ENCODE results near the gene SCG2. TPM values are rescaled to one million over a fixed set of nuclear protein-coding genes. Genes with fewer than 3 reads are reported as not detected.

Gene SCG2
- total and polyA plus RNA-seq, 2 of the 4 experiments (the other 2 are of a cell fraction), result 0.36 to 0.46 TPM

GRCh38 chr2:223594831-223595230, 7.3 kb downstream of the SCG2 start:
- Histone ChIP-seq H3K9ac (ENCODE audit: low read depth, low read length) (no peak overlapping the region), H2AK5ac (ENCODE audit: low read depth, low read length) (no peak overlapping the region), H4K20me1 (ENCODE audit: insufficient read depth, low read length) (no peaks in the 10 kb centered on the region), H3K9me3 (ENCODE audit: control insufficient read depth, insufficient read depth, low read length) (no peaks in the 10 kb centered on the region), H2AFZ (replicated peaks; ENCODE audit: low read length, poor library complexity) (no peak overlapping the region), H3K4me2 (ENCODE audit: low read depth, low read length) (no peak overlapping the region), H3K23ac (ENCODE audit: low read depth, low read length) (no peak overlapping the region), H3K4me1 (ENCODE audit: control insufficient read depth, insufficient read depth, low read length) (peaks cover 12% of the 10 kb centered on the region), H2AK9ac (replicated peaks; ENCODE audit: low read depth, low read length, poor library complexity) (no peak overlapping the region), H2BK15ac (ENCODE audit: low read depth, low read length) (no peak overlapping the region; the same call in 2 of the 3 replicates), H3K56ac (ENCODE audit: extremely low read depth, insufficient read depth, low read length) (no peak overlapping the region), H2BK20ac (ENCODE audit: low read depth, low read length) (no peak overlapping the region), H4K91ac (ENCODE audit: insufficient read depth, low read depth, low read length) (no peak overlapping the region), H2BK120ac (ENCODE audit: low read depth, low read length) (no peak overlapping the region), H2BK5ac (ENCODE audit: low read depth, low read length, poor library complexity, severe bottlenecking) (no peak overlapping the region), H3K36me3 (ENCODE audit: control insufficient read depth, insufficient read depth, low read length) (no peaks in the 10 kb centered on the region), H3K4ac (ENCODE audit: low read depth, low read length) (no peak overlapping the region), H3K27me3 (ENCODE audit: control insufficient read depth, insufficient read depth, low read length) (no peaks in the 10 kb centered on the region), H4K5ac (ENCODE audit: low read depth, low read length) (no peak overlapping the region), H3K14ac (replicated peaks; ENCODE audit: low read depth, low read length) (no peak overlapping the region), H4K8ac (ENCODE audit: low read depth in 2 of 2, low read length in 2 of 2) (no peak overlapping the region), H3K18ac (ENCODE audit: low read depth, low read length) (no peak overlapping the region), H3K79me1 (ENCODE audit: low read depth in 1 of 2, low read length in 2 of 2) (no peaks in the 10 kb centered on the region), H3K4me3 (ENCODE audit: insufficient read depth, low read depth, low read length) (no peak overlapping the region), H3K27ac (ENCODE audit: insufficient read depth, low read length) (no peak overlapping the region), H3K9me1 (ENCODE audit: insufficient read depth, low read length) (no peaks in the 10 kb centered on the region)
- CTCF ChIA-PET, result interaction anchor here (0.5 kb wide), 1 partner anchor 20 kb away, joined by 3 read pairs; no protein-coding TSS in a partner anchor
- ATAC-seq (ENCODE audit: low read depth) (no peak), DNase-seq (no peak)
- dilution Hi-C loops (cut with HindIII; ENCODE audit: low sequenced_read_pairs, unreplicated experiment) (no loop called here), intact Hi-C loops (cut with micrococcal nuclease) (no loop called here), in situ Hi-C loops (cut with MboI; ENCODE audit: low sequenced_read_pairs) (loop anchor here (25.0 kb wide), 1 partner anchor 967 kb away; no protein-coding TSS in a partner anchor)
- no CpG with 5 or more reads among the region's 4 CpGs for whole genome bisulfite sequencing, 2 experiments (ENCODE audit: extremely low coverage in 2 of 2, insufficient read length in 1 of 2)
- TF ChIP-seq FOS (IDR thresholded peaks at IDR 0.05; ENCODE audit: low read depth, low read length) (no peak), USF2 (IDR thresholded peaks at IDR 0.05; ENCODE audit: low read depth, low read length) (no peak), RFX5 (IDR thresholded peaks at IDR 0.05; ENCODE audit: low read depth, low read length) (no peak), SMC3 (IDR thresholded peaks at IDR 0.05; ENCODE audit: low read depth, low read length) (no peak), NFE2L2 (IDR thresholded peaks at IDR 0.05; ENCODE audit: low read depth, low read length) (no peak), ELK1 (IDR thresholded peaks at IDR 0.05; ENCODE audit: borderline replicate concordance, low read depth, low read length) (no peak), MAFK (IDR thresholded peaks at IDR 0.05; ENCODE audit: low read depth, low read length) (no peak), BHLHE40 (IDR thresholded peaks at IDR 0.05; ENCODE audit: low read depth, low read length) (no peak)
- BruUV-seq (replicated peaks), result no TSS peak
- POLR2A ChIA-PET (ENCODE audit: unreplicated experiment), result no interaction called here

Measured in IMR-90 (cell line).